HCT116 (cell line): ENCODE results near the gene ZNF837. TPM values are rescaled to one million over a fixed set of nuclear protein-coding genes. Genes with fewer than 3 reads are reported as not detected.

Experiments used
- ATAC-seq: fragments of 200-7000 bp; cut with Tn5 transposase; 2 replicates; pipeline ENCODE4 v1.9.1; 2020; ENCODE audit warnings: mild to moderate bottlenecking, moderate library complexity
- BruUV-seq: library from RNA; stranded (reverse); fragments of 400-500 nt; replicated peaks from 2 replicates; lab custom pipeline; 2021; lab: Mats Ljungman, UMichigan
- CTCF ChIA-PET: fragments of 300-600 bp; sonication (Branson Sonifier 250); formaldehyde crosslinking; loops from one replicate; lab custom pipeline; 2021; ENCODE audit warnings: antibody characterized with exemption; lab: Charles Lee
- POLR2A ChIA-PET: fragments of 300-600, 350-600 bp; sonication (Branson Sonifier 250); formaldehyde crosslinking; loops from one replicate; lab custom pipeline; 2021; ENCODE audit warnings: antibody characterized with exemption; lab: Charles Lee
- RAD21 ChIA-PET, 2 experiments: fragments of 300-600 bp; sonication (Branson Sonifier 250); formaldehyde crosslinking; loops; one replicate each; lab custom pipeline; 2023; ENCODE audit warnings: low total read pairs in 2 of 2; ENCODE audit not compliant: uncharacterized antibody in 2 of 2, unreplicated experiment in 2 of 2, low non-redundant PET in 1 of 2; lab: Charles Lee
- DNase-seq: peaks from one replicate; pipeline ENCODE4 v3.0.0-alpha.2; 2010; ENCODE audit warnings: low read depth, low spot score
- H2AFZ ChIP-seq: fragments of 200-600 bp; shearing (Covaris generic), sonication (generic); 2 replicates; pipeline ENCODE4 v1.6.1; 2017; ENCODE audit warnings: low read depth, mixed run types, mixed read lengths, antibody characterized with exemption, low read length; ENCODE audit not compliant: poor library complexity, severe bottlenecking
- H3K27ac ChIP-seq: 2 replicates; pipeline ENCODE4 v1.5.1; 2012; ENCODE audit warnings: low read depth, low read length
- H3K27me3 ChIP-seq: fragments of 200-600 bp; sonication (generic); 2 replicates; pipeline ENCODE4 v1.6.1; 2016; ENCODE audit warnings: mixed run types, low read length, mixed read lengths; ENCODE audit not compliant: insufficient read depth
- H3K36me3 ChIP-seq, 2 experiments: fragments of 200-500 bp in 1 of 2; fragments of 200-600 bp in 1 of 2; sonication (Bioruptor generic) in 1 of 2; sonication (generic) in 1 of 2; 2 replicates each; pipeline versions ENCODE4 v1.5.1 to v1.6.1; 2014 to 2016; ENCODE audit warnings: low read length in 2 of 2, inconsistent platforms in 1 of 2, mixed read lengths in 1 of 2, mixed run types in 1 of 2; ENCODE audit not compliant: insufficient read depth in 2 of 2, control insufficient read depth in 1 of 2
- H3K4me1 ChIP-seq, 2 experiments: fragments of 200-600 bp in 1 of 2; sonication (generic) in 1 of 2; 2 replicates each; pipeline versions ENCODE4 v1.5.1 to v1.6.1; 2012 to 2017; ENCODE audit warnings: low read length in 2 of 2, inconsistent platforms in 1 of 2, mild to moderate bottlenecking in 1 of 2, mixed read lengths in 1 of 2, mixed run types in 1 of 2, moderate library complexity in 1 of 2; ENCODE audit not compliant: insufficient read depth in 2 of 2, control insufficient read depth in 1 of 2
- H3K4me2 ChIP-seq: fragments of 200-600 bp; sonication (generic); 2 replicates; pipeline ENCODE4 v1.6.1; 2017; ENCODE audit warnings: mixed run types, low read length, mixed read lengths
- H3K4me3 ChIP-seq, 2 experiments: fragments of 200-600 bp in 1 of 2; sonication (generic) in 1 of 2; replicated peaks in 1 of 2; 2 replicates each; pipeline ENCODE4 v1.5.1; 2011 to 2016; ENCODE audit warnings: low read length in 2 of 2, control low read depth in 1 of 2, low read depth in 1 of 2, mild to moderate bottlenecking in 1 of 2, mixed read lengths in 1 of 2, mixed run types in 1 of 2
- H3K79me2 ChIP-seq: fragments of 200-600 bp; sonication (generic); 2 replicates; pipeline ENCODE4 v1.6.1; 2017; ENCODE audit warnings: mild to moderate bottlenecking, mixed run types, low read length, moderate library complexity, mixed read lengths; ENCODE audit not compliant: insufficient read depth
- H3K9ac ChIP-seq: fragments of 200-600 bp; sonication (generic); 2 replicates; pipeline ENCODE4 v1.6.1; 2016; ENCODE audit warnings: low read length, mixed read lengths
- H3K9me2 ChIP-seq: fragments of 200-600 bp; sonication (generic), shearing (Covaris generic); 2 replicates; pipeline ENCODE4 v1.6.1; 2017; ENCODE audit warnings: mixed run types, mild to moderate bottlenecking, moderate library complexity; ENCODE audit not compliant: insufficient read depth
- H3K9me3 ChIP-seq, 2 experiments: fragments of 200-500 bp in 1 of 2; fragments of 200-600 bp in 1 of 2; sonication (Bioruptor generic) in 1 of 2; sonication (generic) in 1 of 2; 2 replicates each; pipeline ENCODE4 v1.6.1; 2014 to 2017; ENCODE audit warnings: low read length in 2 of 2, mixed read lengths in 2 of 2, inconsistent platforms in 1 of 2, low read depth in 1 of 2, mild to moderate bottlenecking in 1 of 2, mixed run types in 1 of 2, moderate library complexity in 1 of 2; ENCODE audit not compliant: control insufficient read depth in 1 of 2, insufficient read depth in 1 of 2
- H4K20me1 ChIP-seq: fragments of 200-600 bp; sonication (generic), shearing (Covaris generic); 2 replicates; pipeline ENCODE4 v1.6.1; 2017; ENCODE audit warnings: mixed run types, mild to moderate bottlenecking, moderate library complexity; ENCODE audit not compliant: insufficient read depth
- ATF3 ChIP-seq: IDR thresholded peaks from 2 replicates; pipeline ENCODE4 v1.6.1; 2012
- CBX3 ChIP-seq: IDR thresholded peaks from 2 replicates; pipeline ENCODE4 v1.6.1; 2012; ENCODE audit warnings: low read depth
- CEBPB ChIP-seq: IDR thresholded peaks from 2 replicates; pipeline ENCODE4 v1.6.1; 2012; ENCODE audit warnings: low read depth
- EGR1 ChIP-seq: IDR thresholded peaks from 2 replicates; pipeline ENCODE4 v1.6.1; 2012; ENCODE audit warnings: low read depth
- ELF1 ChIP-seq: IDR thresholded peaks from 2 replicates; pipeline ENCODE4 v1.6.1; 2012; ENCODE audit warnings: low read depth, borderline replicate concordance
- FOSL1 ChIP-seq: IDR thresholded peaks from 2 replicates; pipeline ENCODE4 v1.6.1; 2012; ENCODE audit warnings: low read depth
- RAD21 ChIP-seq: IDR thresholded peaks from 2 replicates; pipeline ENCODE4 v1.6.1; 2012; ENCODE audit warnings: low read depth, mild to moderate bottlenecking
- SRF ChIP-seq: IDR thresholded peaks from 2 replicates; pipeline ENCODE4 v1.6.1; 2012; ENCODE audit warnings: low read depth
- YY1 ChIP-seq: IDR thresholded peaks from 2 replicates; pipeline ENCODE4 v1.6.1; 2011; ENCODE audit warnings: low read length, low read depth, moderate library complexity, mild to moderate bottlenecking; ENCODE audit not compliant: insufficient replicate concordance; ENCODE audit errors: extremely low read depth
- ZFX ChIP-seq: fragments of 450-650 bp; IDR thresholded peaks from 2 replicates; pipeline ENCODE4 v1.6.1; 2017
- intact Hi-C: fragments of 100-400 bp; cut with micrococcal nuclease; formaldehyde crosslinking; loops from 2 replicates; pipeline ENCODE4 v1.10.0; 2022
- total RNA-seq: library from RNA; stranded (reverse); gene quantifications from one replicate; pipeline ENCODE4 v1.2.1, GENCODE V29; 2021; ENCODE audit not compliant: unreplicated experiment
- TF ChIP-seq, protein P1 (sequence below), 3 experiments: fragments of 200-600 bp in 1 of 3; sonication (generic) in 1 of 3; IDR thresholded peaks in 2 of 3; conservative IDR thresholded peaks in 1 of 3; 2 replicates each; pipeline ENCODE4 v1.5.1; 2012 to 2017; ENCODE audit warnings: low read depth in 2 of 3, low read length in 2 of 3, antibody characterized with exemption in 1 of 3, borderline replicate concordance in 1 of 3, control low read depth in 1 of 3, mild to moderate bottlenecking in 1 of 3, mixed read lengths in 1 of 3, mixed run types in 1 of 3, moderate library complexity in 1 of 3; ENCODE audit not compliant: insufficient read depth in 1 of 3
- TF ChIP-seq, protein P2 (sequence below): IDR thresholded peaks from 2 replicates; pipeline ENCODE4 v1.6.1; 2012; ENCODE audit warnings: low read depth

ZNF837 gene
- total RNA-seq, 1 experiment from 2014 or later, result 3.2 TPM

GRCh38 chr19:58332697-58333096 is 48.1 kb downstream of the ZNF837 start (continued):
- TF ChIP-seq CEBPB (no peak), ZFX (no peak)
- TF ChIP-seq, all 23 proteins: peak for 0

GRCh38 chr19:58330458-58330857 is 50.4 kb downstream of the ZNF837 start:
- H3K9me3 ChIP-seq, result no peaks in the 10 kb centered on the region
- H3K9me2 ChIP-seq, result no peaks in the 10 kb centered on the region
- no peak for TF ChIP-seq ZFX
- no peak for TF ChIP-seq CBX3
- TF ChIP-seq, protein P1, sequence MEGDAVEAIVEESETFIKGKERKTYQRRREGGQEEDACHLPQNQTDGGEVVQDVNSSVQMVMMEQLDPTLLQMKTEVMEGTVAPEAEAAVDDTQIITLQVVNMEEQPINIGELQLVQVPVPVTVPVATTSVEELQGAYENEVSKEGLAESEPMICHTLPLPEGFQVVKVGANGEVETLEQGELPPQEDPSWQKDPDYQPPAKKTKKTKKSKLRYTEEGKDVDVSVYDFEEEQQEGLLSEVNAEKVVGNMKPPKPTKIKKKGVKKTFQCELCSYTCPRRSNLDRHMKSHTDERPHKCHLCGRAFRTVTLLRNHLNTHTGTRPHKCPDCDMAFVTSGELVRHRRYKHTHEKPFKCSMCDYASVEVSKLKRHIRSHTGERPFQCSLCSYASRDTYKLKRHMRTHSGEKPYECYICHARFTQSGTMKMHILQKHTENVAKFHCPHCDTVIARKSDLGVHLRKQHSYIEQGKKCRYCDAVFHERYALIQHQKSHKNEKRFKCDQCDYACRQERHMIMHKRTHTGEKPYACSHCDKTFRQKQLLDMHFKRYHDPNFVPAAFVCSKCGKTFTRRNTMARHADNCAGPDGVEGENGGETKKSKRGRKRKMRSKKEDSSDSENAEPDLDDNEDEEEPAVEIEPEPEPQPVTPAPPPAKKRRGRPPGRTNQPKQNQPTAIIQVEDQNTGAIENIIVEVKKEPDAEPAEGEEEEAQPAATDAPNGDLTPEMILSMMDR (IDR thresholded peaks at IDR 0.05 in 2 of 3, conservative IDR thresholded peaks at IDR 0.05 in 1 of 3; ENCODE audit: borderline replicate concordance in 1 of 3, insufficient read depth in 1 of 3, low read depth in 2 of 3, low read length in 2 of 3), result no peak
- TF ChIP-seq, protein P2, sequence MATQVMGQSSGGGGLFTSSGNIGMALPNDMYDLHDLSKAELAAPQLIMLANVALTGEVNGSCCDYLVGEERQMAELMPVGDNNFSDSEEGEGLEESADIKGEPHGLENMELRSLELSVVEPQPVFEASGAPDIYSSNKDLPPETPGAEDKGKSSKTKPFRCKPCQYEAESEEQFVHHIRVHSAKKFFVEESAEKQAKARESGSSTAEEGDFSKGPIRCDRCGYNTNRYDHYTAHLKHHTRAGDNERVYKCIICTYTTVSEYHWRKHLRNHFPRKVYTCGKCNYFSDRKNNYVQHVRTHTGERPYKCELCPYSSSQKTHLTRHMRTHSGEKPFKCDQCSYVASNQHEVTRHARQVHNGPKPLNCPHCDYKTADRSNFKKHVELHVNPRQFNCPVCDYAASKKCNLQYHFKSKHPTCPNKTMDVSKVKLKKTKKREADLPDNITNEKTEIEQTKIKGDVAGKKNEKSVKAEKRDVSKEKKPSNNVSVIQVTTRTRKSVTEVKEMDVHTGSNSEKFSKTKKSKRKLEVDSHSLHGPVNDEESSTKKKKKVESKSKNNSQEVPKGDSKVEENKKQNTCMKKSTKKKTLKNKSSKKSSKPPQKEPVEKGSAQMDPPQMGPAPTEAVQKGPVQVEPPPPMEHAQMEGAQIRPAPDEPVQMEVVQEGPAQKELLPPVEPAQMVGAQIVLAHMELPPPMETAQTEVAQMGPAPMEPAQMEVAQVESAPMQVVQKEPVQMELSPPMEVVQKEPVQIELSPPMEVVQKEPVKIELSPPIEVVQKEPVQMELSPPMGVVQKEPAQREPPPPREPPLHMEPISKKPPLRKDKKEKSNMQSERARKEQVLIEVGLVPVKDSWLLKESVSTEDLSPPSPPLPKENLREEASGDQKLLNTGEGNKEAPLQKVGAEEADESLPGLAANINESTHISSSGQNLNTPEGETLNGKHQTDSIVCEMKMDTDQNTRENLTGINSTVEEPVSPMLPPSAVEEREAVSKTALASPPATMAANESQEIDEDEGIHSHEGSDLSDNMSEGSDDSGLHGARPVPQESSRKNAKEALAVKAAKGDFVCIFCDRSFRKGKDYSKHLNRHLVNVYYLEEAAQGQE, result no peak
- no peak for TF ChIP-seq ATF3
- no peak for TF ChIP-seq EGR1
- TF ChIP-seq FOSL1, result no peak
- no peak for TF ChIP-seq ELF1
- TF ChIP-seq RAD21, result no peak
- no peak for TF ChIP-seq YY1
- TF ChIP-seq SRF, result no peak
- no peaks in the 10 kb centered on the region for H4K20me1 ChIP-seq
- ChIA-PET CTCF (no interaction called here), RAD21 (no interaction called here), POLR2A (interaction anchor here (1.0 to 1.3 kb wide), 2 partner anchors 15 to 32 kb away, joined by 3 read pairs; partner anchors contain the start of gene ZNF497)
- 0 out of 4 replicates have a peak, but pooled peaks cover 0 to 4% of the 10 kb centered on the region in 2 experiments for H3K36me3 ChIP-seq
- peaks cover 10 to 24% of the 10 kb centered on the region in 2 experiments for H3K4me1 ChIP-seq
- no peak overlapping the region for H3K4me3 ChIP-seq
- DNase-seq (no peak), ATAC-seq (no peak)
- no peak overlapping the region for H3K27ac ChIP-seq
- no peak overlapping the region for H3K4me2 ChIP-seq
- no peak overlapping the region for H2AFZ ChIP-seq
- intact Hi-C loops, result no loop called here
- H3K79me2 ChIP-seq, result peaks cover 29% of the 10 kb centered on the region
- no TSS peak for BruUV-seq
- H3K27me3 ChIP-seq, result no peaks in the 10 kb centered on the region
- H3K9ac ChIP-seq, result no peak overlapping the region
